BE2C (cell line): Measurements from ENCODE around the gene CRYGA.
"Not testable (repeated sequence)": the region's sequence is repeated elsewhere in the genome, so short reads cannot be mapped to it uniquely, and the experiment has no call there.

ENCODE experiments used
- DNase-seq: peaks from one replicate; pipeline ENCODE4 v3.0.0-alpha.2; 2020
- H3K27me3 ChIP-seq: fragments of 250-450 bp; sonication (Bioruptor Pico); 2 replicates; pipeline ENCODE4 v1.5.1; 2020; ENCODE audit warnings: mild to moderate bottlenecking
- H3K36me3 ChIP-seq: fragments of 250-450 bp; sonication (Bioruptor Pico); 2 replicates; pipeline ENCODE4 v1.5.1; 2020; ENCODE audit warnings: mild to moderate bottlenecking
- H3K4me1 ChIP-seq: fragments of 250-450 bp; sonication (Bioruptor Pico); 2 replicates; pipeline ENCODE4 v1.5.1; 2020
- H3K4me3 ChIP-seq: 2 replicates; pipeline ENCODE4 v1.5.1; 2011; ENCODE audit warnings: low read depth, low read length
- H3K9me3 ChIP-seq: fragments of 250-450 bp; sonication (Bioruptor Pico); 2 replicates; pipeline ENCODE4 v1.5.1; 2020
- TF ChIP-seq, protein P1 (sequence below): IDR thresholded peaks from 2 replicates; pipeline ENCODE4 v1.5.1; 2012; ENCODE audit warnings: mild to moderate bottlenecking, low read depth, low read length

The CRYGA gene

DNA sequence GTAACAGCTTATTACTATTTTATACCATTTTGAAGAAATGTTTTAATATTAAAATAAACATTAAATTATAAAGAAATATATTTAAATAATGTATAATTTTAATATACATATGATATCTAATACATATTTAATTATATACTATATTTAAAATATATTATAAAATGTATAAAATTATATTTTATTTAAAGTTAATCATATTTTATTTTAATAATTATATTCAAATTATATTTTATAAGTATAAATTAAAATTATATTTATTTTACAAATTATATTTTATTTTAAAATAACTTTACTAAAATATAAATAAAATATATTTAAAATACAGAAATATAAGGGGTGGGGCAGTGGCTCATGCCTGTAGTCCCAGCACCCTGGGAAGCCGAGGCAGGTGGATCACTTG, 41.1 kb downstream of the CRYGA start:
- peaks cover 5% of the 10 kb centered on the region; the same call in 1 of the 2 replicates for H3K36me3 ChIP-seq
- no peak overlapping the region for H3K4me3 ChIP-seq
- 0 out of 2 replicates have a peak, but pooled peaks cover under 1% of the 10 kb centered on the region for H3K4me1 ChIP-seq
- TF ChIP-seq, protein P1, sequence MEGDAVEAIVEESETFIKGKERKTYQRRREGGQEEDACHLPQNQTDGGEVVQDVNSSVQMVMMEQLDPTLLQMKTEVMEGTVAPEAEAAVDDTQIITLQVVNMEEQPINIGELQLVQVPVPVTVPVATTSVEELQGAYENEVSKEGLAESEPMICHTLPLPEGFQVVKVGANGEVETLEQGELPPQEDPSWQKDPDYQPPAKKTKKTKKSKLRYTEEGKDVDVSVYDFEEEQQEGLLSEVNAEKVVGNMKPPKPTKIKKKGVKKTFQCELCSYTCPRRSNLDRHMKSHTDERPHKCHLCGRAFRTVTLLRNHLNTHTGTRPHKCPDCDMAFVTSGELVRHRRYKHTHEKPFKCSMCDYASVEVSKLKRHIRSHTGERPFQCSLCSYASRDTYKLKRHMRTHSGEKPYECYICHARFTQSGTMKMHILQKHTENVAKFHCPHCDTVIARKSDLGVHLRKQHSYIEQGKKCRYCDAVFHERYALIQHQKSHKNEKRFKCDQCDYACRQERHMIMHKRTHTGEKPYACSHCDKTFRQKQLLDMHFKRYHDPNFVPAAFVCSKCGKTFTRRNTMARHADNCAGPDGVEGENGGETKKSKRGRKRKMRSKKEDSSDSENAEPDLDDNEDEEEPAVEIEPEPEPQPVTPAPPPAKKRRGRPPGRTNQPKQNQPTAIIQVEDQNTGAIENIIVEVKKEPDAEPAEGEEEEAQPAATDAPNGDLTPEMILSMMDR: no peak
- no peaks in the 10 kb centered on the region for H3K9me3 ChIP-seq
- H3K27me3 ChIP-seq: no peaks in the 10 kb centered on the region
- DNase-seq: no peak

DNA sequence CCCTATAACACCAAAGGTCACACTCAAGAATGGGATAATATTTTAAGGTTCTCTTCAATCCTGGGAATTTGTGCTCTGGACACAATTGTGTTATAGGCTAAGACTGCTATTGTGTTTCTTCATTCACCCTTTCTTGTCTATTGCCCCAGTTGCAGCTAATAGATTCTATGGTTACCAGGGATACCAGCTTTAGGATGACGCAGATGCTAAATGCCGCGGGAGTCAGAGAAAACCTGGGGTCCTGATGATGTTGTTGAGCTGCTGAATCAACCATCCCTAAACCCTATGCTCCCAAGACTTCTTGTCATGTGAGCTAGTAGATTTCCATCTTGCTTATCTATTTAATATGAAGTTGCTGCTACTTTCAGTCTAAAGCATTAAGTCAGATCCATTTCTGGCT, 44.5 kb downstream of the CRYGA start:
- Histone ChIP-seq H3K4me1 (0 out of 2 replicates have a peak, but pooled peaks cover 2% of the 10 kb centered on the region), H3K36me3 (peaks cover 5% of the 10 kb centered on the region; the same call in 1 of the 2 replicates), H3K9me3 (no peaks in the 10 kb centered on the region), H3K4me3 (no peak overlapping the region), H3K27me3 (no peaks in the 10 kb centered on the region)
- no peak for DNase-seq
- TF ChIP-seq, protein P1: no peak

DNA sequence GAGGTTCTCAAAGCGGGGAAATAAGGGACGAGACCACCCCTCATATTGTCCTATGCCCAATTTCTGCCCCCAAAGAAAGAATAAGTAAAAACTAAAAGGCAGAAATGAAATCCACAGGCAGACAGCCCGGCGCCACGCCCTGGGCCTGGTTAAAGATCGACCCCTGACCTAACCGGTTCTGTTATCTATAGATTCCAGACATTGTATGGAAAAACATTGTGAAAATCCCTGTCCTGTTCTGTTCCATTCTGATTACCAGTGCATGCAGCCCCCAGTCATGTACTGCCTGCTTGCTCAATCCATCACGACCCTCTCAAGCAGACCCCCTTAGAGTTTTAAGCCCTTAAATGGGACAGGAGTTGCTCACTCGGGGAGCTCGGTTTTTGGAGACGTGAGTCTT, 46.0 kb downstream of the CRYGA start:
- not testable (repeated sequence) for H3K4me1 ChIP-seq, H3K27me3 ChIP-seq, DNase-seq, H3K4me3 ChIP-seq, H3K36me3 ChIP-seq, H3K9me3 ChIP-seq

DNA sequence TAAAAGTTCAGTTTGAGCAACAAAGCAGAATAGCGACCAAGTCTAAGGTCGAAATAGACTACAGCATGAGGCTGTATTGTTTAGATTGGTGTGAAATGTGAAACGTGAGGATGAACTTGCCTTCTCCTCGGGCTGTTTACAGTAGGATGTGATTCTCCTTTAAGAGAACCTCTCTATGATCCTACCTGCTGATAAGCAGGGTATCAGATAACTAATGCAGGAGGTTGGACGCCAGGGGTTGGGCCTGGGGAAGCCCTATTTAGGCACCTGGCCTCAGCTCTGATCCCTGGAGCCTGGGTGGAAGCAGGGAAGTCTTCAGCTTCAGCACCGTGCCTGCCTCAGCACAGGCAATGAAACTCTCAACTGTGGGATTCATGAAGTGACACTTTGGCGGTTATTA, 50.4 kb downstream of the CRYGA start:
- no peaks in the 10 kb centered on the region for H3K36me3 ChIP-seq
- H3K9me3 ChIP-seq: no peaks in the 10 kb centered on the region
- TF ChIP-seq, protein P1: no peak
- DNase-seq: no peak
- H3K4me3 ChIP-seq: no peak overlapping the region
- no peaks in the 10 kb centered on the region for H3K27me3 ChIP-seq
- peaks cover 2% of the 10 kb centered on the region; the same call in 1 of the 2 replicates for H3K4me1 ChIP-seq

DNA sequence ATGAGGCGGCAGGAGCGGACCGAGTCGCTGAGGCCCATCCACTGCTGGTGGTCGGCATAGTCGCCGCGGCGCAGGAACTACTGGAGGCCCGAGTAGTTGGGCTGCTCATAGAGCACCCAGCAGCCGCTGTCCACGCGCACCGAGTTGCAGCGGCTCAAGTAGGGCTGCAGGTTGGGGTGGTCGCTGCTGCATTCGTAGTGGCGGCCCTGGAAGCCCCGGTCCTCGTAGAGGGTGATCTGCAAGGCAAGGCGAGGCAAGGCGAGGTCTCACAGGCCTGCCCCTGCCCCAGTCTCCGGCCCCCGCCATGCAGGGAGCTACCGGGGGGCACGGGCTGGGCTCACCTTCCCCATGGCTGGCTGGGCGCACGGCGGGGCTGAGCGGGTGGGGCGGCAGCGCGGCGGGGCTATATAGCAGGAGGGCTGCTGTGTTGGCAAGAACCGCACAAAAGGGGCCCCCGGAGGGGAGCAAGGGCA, 51.1 kb downstream of the CRYGA start:
- H3K4me3 ChIP-seq, DNase-seq, H3K27me3 ChIP-seq, H3K36me3 ChIP-seq, H3K9me3 ChIP-seq, H3K4me1 ChIP-seq: not testable (repeated sequence)
